Hematopoietic multipotent progenitor cell treated with erythropoietin and hydrocortisone succinate and interleukin-3 and kit ligand, for 15 days (in vitro differentiated cells): Measurements from ENCODE around the gene LDLRAD1.
"Not testable (repeated sequence)": the region's sequence is repeated elsewhere in the genome, so short reads cannot be mapped to it uniquely, and the experiment has no call there.

Experiments
- DNase-seq: peaks from one replicate; pipeline ENCODE4 v3.0.0-alpha.2; 2015; ENCODE audit warnings: low spot score

LDLRAD1 gene

DNA sequence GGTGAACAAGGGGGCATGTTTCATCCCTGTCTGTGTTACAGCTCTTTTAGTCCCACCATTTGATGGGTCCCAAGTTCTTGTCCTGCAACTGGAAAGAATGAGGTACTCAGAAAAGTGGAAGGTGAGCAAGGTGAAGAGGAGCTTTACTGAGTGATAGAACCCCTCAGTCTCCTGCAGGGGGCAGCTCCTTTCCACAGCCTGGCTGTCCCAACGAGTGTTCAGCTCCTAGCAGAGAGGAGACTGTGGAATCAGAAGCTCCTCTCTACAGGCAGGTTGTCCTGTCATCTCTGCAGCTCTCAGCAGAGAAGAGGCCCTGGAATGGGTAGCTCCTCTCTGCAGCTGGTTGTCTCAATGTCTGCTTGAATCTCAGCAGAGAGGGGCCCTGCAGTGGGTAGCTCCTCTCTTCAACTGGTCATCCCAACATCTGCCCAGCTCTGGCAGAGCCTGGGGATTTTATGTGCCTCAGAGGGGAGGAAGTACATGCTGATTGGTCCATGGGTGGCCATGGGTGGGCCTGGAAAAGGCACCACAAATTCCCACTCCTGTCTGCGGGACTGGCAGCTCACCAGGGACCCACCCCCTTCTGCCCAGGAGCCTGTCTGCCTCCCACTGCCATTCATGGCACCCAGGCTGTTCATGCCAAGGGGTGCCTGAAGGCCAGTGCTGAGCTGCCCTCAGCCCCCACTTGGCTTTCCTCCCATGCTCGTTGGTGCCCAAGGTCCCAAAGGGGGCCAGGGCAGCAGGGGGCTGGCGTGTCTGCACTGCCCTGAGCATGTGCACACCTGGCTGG, 25.7 kb downstream of the LDLRAD1 start:
- DNase-seq: no peak

GRCh38 chr1:53987880-53988279, 30.1 kb downstream of the LDLRAD1 start:
- no peak for DNase-seq

GRCh38 chr1:53986458-53986857, 31.5 kb downstream of the LDLRAD1 start:
- no peak for DNase-seq

DNA sequence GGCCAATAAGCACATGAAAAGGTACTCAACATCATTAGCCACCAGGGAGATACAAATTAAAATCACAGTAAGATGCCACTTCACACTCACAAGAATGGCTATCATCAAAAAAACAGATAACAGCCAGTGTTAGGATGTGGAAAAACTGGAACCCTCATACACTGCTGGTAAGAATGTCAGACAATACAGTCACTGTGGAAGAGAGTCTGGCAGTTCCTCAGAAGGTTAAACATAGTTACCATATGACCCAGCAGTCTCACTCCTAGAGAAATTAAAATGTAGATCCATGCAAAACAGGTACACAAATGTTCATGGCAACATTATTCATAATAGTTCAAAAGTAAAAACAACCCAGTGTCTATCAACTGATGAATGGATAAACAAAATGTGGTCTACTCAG, 33.3 kb downstream of the LDLRAD1 start:
- DNase-seq: no peak

GRCh38 chr1:53982763-53983104, 35.3 kb downstream of the LDLRAD1 start:
- no peak for DNase-seq

- DNase-seq: no peak
These were observed 35.8 kb downstream of the LDLRAD1 start for GRCh38 chr1:53982034-53982762.

- no peak for DNase-seq
These were observed 36.8 kb downstream of the LDLRAD1 start for GRCh38 chr1:53981220-53981619.

DNA sequence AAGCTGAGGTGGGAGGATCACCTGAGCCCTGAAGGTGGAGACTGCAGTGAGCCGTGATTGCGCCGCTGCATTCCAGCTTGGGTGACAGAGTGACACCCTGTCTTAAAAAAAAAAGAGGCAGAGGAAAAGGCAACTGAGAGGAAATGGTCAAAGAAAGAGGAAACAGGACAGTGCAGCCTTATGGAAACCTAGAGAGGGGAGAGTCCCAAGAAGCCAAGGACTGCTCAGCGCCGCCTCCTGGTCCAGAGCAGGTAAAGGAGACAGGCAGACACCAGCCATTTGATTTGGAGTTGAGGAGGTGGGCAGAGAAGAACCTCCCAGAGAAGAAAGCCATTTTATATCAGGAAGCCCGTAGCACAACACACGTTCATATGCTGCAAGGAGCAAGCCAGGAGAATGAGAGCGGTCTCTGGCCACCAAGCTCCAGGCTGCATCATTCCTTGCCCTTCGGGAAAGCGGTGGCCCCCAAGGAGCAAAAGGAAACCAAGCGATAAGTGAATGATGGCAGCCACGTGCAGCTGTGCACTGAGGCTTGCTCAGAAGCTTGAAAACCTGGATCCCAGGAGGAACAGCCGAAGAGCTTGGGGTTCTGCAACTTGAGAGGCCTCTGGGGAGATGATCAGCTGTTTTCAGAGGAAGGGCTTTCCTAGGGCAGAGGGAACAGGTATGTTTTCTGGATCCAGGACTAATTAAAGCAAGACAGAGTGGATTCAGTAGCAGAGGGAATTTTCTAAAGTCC, 38.1 kb downstream of the LDLRAD1 start:
- no peak for DNase-seq

GRCh38 chr1:53975861-53976260, 42.1 kb downstream of the LDLRAD1 start:
- DNase-seq: no peak

GRCh38 chr1:53971718-53972117, 46.3 kb downstream of the LDLRAD1 start:
- DNase-seq: no peak

DNA sequence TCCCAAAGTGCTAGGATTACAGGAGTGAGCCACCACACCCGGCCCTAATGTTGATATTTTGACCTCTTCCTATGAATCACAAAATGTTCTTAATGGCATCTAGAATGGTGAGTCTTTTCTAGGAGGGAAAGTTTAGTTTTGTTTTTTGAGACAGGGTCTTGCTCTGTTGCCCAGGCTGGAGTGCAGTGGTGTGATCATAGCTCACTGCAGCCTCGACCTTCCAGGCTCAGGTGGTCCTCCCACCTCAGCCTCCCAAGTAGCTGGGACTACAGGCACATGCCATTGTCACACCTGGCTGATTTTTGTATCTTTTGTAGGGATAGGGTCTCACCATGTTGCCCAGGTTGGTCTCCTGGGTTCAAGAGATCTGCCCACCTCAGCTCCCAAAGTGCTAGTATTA, 48.7 kb downstream of the LDLRAD1 start:
- DNase-seq: not testable (repeated sequence)

GRCh38 chr1:53968125-53968513, 49.9 kb downstream of the LDLRAD1 start:
- DNase-seq: no peak

DNA sequence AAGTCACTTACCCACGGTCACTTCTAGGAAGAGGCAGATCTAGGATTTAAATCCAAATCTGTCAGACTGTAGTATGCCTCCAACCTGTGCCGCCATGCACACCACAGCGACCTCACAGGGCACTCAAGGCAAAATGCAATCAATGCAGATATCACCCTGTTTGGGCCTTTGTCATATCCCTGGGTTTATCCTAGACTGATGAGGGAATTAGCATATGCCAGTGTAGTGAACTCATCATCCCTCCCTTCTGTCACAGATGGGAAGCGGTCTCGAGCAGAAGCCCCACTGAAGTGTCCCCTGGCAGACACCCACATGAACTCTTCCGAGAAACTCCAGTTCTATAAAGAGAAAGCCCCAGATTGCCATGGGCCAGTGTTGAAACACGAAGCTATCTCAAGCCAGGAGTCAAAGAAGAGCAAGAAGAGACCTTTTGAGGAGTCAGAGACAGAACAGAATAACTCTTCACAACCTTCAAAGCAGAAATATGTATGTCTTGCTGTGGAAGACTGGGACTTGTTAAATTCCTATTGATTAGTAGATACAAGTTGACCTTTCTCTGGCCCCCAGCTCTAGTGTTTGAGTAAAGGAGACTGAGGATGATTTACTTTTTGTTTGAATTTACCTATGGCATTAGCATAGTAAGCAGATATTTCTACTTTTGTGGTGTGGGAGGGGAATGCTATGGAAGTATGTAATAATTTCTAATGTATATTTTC, 50.4 kb downstream of the LDLRAD1 start:
- no peak for DNase-seq

DNA sequence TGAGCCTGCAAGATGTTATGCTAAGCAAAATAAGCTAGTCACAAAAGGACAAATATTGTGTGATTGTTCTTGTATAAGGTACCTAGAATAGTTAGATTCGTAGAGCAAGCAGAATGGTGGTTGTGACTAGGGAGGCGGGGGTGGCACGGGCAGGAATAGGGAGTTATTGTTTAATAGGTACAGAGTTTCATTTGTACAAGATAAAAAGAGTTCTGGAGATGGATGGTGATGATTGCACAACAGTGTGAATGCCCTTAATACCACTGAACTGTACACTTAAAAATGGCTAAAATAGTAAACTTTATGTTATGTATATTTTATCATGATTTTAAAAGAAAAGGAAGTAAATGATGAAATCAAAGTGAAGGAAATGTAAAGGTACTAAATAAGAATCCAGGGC, 51.2 kb downstream of the LDLRAD1 start:
- DNase-seq: no peak

- DNase-seq: no peak
These were observed 53.9 kb downstream of the LDLRAD1 start for GRCh38 chr1:53964109-53964508.

DNA sequence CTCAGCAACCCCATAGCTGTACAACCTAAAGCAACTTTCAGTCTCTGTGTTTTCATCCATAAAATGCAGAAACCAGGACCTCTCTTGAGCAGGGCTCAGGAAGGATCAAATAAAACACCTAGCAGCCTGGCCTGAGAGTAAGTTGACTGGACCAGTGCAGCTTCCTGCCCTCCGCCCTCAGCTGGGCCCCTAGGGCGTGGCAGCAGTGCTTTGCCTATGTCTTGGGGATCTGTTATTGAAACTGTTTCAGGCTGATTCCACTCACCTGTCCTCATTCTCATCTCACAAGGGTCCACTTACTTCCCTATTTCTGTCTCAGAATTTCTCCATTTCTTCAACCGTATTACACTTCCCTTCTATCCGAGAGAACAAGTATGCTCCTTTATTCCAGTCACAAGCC, 54.5 kb downstream of the LDLRAD1 start:
- DNase-seq: no peak

GRCh38 chr1:53962395-53962794, 55.6 kb downstream of the LDLRAD1 start:
- DNase-seq: no peak

- DNase-seq: peak; percentile 64
These were observed 58.2 kb downstream of the LDLRAD1 start for GRCh38 chr1:53959664-53960250.
